ENCODE results near the gene APBA2.

DNA sequence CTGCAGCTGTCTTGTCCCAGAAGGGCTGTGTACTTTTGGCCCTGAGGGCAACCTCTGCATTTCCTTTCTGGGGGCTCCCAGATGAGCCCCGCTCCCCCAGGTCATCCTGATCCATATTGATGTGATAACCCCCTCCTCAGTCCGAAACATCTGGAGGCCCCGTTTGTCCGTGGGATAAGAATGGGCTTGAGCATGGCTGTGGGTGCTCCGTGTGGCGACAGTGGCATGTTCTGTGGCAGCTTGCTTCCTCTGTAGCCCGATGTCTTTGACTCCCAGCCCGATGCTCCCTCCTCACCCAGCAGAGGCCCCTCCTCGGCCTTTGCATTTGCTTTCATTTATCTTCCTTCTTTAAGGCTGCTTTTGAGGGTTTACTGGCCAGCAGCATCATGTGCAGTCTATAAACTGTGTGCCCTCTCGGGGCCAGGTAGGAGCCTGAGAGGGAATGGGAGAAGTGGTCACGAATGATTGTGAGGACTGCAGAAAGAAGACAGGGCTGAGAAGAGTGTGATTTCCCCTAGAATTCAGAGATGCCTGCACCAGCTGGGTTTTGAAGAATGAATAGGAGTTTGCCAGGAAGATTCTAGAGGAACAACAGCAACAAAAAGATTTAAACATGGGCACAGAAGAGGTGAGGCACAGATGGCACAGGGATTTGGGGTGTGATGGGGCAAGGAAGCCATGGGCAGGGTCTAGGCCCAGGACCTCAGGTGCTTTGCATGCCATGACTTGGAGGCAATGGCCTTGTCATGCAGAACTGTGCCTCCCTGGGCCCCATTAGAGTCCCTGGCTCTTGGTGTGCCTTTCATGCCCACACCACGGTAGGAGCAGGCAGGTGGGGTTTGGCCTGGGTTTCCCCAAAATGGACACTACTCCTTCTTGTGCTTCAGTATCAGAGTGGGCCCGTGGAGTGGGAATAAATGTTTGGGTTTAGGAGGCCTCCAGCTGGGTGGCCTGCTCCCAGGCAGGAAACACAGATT, 34.2 kb downstream of the APBA2 start:
- TF ChIP-seq, protein P1, sequence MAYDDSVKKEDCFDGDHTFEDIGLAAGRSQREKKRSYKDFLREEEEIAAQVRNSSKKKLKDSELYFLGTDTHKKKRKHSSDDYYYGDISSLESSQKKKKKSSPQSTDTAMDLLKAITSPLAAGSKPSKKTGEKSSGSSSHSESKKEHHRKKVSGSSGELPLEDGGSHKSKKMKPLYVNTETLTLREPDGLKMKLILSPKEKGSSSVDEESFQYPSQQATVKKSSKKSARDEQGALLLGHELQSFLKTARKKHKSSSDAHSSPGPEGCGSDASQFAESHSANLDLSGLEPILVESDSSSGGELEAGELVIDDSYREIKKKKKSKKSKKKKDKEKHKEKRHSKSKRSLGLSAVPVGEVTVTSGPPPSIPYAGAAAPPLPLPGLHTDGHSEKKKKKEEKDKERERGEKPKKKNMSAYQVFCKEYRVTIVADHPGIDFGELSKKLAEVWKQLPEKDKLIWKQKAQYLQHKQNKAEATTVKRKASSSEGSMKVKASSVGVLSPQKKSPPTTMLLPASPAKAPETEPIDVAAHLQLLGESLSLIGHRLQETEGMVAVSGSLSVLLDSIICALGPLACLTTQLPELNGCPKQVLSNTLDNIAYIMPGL (CRISPR knock-in tag; IDR thresholded peaks at IDR 0.05) = no peak
- TF ChIP-seq, protein P2, sequence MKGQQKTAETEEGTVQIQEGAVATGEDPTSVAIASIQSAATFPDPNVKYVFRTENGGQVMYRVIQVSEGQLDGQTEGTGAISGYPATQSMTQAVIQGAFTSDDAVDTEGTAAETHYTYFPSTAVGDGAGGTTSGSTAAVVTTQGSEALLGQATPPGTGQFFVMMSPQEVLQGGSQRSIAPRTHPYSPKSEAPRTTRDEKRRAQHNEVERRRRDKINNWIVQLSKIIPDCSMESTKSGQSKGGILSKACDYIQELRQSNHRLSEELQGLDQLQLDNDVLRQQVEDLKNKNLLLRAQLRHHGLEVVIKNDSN (CRISPR knock-in tag; IDR thresholded peaks at IDR 0.05) = no peak
- no peak for TF ChIP-seq CREB1 (CRISPR knock-in tag; IDR thresholded peaks at IDR 0.05)
- TF ChIP-seq GABPB1 (CRISPR knock-in tag; IDR thresholded peaks at IDR 0.05) = no peak
- TF ChIP-seq, protein P3, sequence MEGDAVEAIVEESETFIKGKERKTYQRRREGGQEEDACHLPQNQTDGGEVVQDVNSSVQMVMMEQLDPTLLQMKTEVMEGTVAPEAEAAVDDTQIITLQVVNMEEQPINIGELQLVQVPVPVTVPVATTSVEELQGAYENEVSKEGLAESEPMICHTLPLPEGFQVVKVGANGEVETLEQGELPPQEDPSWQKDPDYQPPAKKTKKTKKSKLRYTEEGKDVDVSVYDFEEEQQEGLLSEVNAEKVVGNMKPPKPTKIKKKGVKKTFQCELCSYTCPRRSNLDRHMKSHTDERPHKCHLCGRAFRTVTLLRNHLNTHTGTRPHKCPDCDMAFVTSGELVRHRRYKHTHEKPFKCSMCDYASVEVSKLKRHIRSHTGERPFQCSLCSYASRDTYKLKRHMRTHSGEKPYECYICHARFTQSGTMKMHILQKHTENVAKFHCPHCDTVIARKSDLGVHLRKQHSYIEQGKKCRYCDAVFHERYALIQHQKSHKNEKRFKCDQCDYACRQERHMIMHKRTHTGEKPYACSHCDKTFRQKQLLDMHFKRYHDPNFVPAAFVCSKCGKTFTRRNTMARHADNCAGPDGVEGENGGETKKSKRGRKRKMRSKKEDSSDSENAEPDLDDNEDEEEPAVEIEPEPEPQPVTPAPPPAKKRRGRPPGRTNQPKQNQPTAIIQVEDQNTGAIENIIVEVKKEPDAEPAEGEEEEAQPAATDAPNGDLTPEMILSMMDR (IDR thresholded peaks at IDR 0.05) = no peak
- TF ChIP-seq, protein P4, sequence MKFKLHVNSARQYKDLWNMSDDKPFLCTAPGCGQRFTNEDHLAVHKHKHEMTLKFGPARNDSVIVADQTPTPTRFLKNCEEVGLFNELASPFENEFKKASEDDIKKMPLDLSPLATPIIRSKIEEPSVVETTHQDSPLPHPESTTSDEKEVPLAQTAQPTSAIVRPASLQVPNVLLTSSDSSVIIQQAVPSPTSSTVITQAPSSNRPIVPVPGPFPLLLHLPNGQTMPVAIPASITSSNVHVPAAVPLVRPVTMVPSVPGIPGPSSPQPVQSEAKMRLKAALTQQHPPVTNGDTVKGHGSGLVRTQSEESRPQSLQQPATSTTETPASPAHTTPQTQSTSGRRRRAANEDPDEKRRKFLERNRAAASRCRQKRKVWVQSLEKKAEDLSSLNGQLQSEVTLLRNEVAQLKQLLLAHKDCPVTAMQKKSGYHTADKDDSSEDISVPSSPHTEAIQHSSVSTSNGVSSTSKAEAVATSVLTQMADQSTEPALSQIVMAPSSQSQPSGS (CRISPR knock-in tag; IDR thresholded peaks at IDR 0.05; ENCODE audit: borderline replicate concordance, low read depth) = no peak
- TF ChIP-seq, protein P5, sequence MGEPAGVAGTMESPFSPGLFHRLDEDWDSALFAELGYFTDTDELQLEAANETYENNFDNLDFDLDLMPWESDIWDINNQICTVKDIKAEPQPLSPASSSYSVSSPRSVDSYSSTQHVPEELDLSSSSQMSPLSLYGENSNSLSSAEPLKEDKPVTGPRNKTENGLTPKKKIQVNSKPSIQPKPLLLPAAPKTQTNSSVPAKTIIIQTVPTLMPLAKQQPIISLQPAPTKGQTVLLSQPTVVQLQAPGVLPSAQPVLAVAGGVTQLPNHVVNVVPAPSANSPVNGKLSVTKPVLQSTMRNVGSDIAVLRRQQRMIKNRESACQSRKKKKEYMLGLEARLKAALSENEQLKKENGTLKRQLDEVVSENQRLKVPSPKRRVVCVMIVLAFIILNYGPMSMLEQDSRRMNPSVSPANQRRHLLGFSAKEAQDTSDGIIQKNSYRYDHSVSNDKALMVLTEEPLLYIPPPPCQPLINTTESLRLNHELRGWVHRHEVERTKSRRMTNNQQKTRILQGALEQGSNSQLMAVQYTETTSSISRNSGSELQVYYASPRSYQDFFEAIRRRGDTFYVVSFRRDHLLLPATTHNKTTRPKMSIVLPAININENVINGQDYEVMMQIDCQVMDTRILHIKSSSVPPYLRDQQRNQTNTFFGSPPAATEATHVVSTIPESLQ (CRISPR knock-in tag; IDR thresholded peaks at IDR 0.05) = no peak
- TF ChIP-seq ZNF263 (CRISPR knock-in tag; IDR thresholded peaks at IDR 0.05; ENCODE audit: low read depth) = no peak
- TF ChIP-seq, protein P6, sequence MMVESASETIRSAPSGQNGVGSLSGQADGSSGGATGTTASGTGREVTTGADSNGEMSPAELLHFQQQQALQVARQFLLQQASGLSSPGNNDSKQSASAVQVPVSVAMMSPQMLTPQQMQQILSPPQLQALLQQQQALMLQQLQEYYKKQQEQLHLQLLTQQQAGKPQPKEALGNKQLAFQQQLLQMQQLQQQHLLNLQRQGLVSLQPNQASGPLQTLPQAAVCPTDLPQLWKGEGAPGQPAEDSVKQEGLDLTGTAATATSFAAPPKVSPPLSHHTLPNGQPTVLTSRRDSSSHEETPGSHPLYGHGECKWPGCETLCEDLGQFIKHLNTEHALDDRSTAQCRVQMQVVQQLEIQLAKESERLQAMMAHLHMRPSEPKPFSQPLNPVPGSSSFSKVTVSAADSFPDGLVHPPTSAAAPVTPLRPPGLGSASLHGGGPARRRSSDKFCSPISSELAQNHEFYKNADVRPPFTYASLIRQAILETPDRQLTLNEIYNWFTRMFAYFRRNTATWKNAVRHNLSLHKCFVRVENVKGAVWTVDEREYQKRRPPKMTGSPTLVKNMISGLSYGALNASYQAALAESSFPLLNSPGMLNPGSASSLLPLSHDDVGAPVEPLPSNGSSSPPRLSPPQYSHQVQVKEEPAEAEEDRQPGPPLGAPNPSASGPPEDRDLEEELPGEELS (CRISPR knock-in tag; IDR thresholded peaks at IDR 0.05) = no peak
- TF ChIP-seq, protein P7, sequence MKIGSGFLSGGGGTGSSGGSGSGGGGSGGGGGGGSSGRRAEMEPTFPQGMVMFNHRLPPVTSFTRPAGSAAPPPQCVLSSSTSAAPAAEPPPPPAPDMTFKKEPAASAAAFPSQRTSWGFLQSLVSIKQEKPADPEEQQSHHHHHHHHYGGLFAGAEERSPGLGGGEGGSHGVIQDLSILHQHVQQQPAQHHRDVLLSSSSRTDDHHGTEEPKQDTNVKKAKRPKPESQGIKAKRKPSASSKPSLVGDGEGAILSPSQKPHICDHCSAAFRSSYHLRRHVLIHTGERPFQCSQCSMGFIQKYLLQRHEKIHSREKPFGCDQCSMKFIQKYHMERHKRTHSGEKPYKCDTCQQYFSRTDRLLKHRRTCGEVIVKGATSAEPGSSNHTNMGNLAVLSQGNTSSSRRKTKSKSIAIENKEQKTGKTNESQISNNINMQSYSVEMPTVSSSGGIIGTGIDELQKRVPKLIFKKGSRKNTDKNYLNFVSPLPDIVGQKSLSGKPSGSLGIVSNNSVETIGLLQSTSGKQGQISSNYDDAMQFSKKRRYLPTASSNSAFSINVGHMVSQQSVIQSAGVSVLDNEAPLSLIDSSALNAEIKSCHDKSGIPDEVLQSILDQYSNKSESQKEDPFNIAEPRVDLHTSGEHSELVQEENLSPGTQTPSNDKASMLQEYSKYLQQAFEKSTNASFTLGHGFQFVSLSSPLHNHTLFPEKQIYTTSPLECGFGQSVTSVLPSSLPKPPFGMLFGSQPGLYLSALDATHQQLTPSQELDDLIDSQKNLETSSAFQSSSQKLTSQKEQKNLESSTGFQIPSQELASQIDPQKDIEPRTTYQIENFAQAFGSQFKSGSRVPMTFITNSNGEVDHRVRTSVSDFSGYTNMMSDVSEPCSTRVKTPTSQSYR (CRISPR knock-in tag; IDR thresholded peaks at IDR 0.05) = no peak
